Mucosa of rectum (tissue), 2 donors: Measurements from ENCODE around the gene PRKAB1.
"Not testable (repeated sequence)": the region's sequence is repeated elsewhere in the genome, so short reads cannot be mapped to it uniquely, and the experiment has no call there.

Experiments
- H3K27ac ChIP-seq, 2 donors: one replicate each; pipeline ENCODE4 v1.7.0; 2013; ENCODE audit warnings: inconsistent platforms in 2 of 2, low read depth in 2 of 2, low read length in 2 of 2
- H3K27me3 ChIP-seq, 2 donors: one replicate each; pipeline ENCODE4 v1.7.0; 2013; ENCODE audit warnings: low read length in 2 of 2; ENCODE audit not compliant: control insufficient read depth in 2 of 2, insufficient read depth in 2 of 2
- H3K36me3 ChIP-seq, 2 donors: one replicate each; pipeline ENCODE4 v1.7.0; 2013; ENCODE audit warnings: low read length in 2 of 2; ENCODE audit not compliant: control insufficient read depth in 2 of 2, insufficient read depth in 2 of 2
- H3K4me1 ChIP-seq, 2 donors: one replicate each; pipeline ENCODE4 v1.7.0; 2013; ENCODE audit warnings: low read length in 2 of 2, mild to moderate bottlenecking in 1 of 2; ENCODE audit not compliant: control insufficient read depth in 2 of 2, insufficient read depth in 2 of 2
- H3K4me3 ChIP-seq, 2 donors: one replicate each; pipeline ENCODE4 v1.7.0; 2013; ENCODE audit warnings: low read length in 2 of 2
- H3K9ac ChIP-seq, 2 donors: one replicate each; pipeline ENCODE4 v1.7.0; 2013; ENCODE audit warnings: low read length in 2 of 2, low read depth in 1 of 2, mild to moderate bottlenecking in 1 of 2
- H3K9me3 ChIP-seq, 2 donors: one replicate each; pipeline ENCODE4 v1.7.0; 2013; ENCODE audit warnings: low read length in 2 of 2; ENCODE audit not compliant: control insufficient read depth in 2 of 2
- donor health status: healthy.
- donor health status: Normal muscosa, but diverticular disease.

PRKAB1 gene

GRCh38 chr12:119631930-119632678 is 35.8 kb upstream of the PRKAB1 start:
- Histone ChIP-seq H3K9ac (no peak overlapping the region), H3K27me3 (peaks cover 0 to 2% of the 10 kb centered on the region in 2 donors), H3K27ac (no peak overlapping the region), H3K36me3 (no peaks in the 10 kb centered on the region), H3K9me3 (no peaks in the 10 kb centered on the region), H3K4me1 (no peaks in the 10 kb centered on the region), H3K4me3 (no peak overlapping the region)

GRCh38 chr12:119634743-119635142 is 33.2 kb upstream of the PRKAB1 start:
- H3K27me3 ChIP-seq, result peaks cover 0 to 2% of the 10 kb centered on the region in 2 donors
- H3K27ac ChIP-seq, result no peak overlapping the region
- H3K9ac ChIP-seq, result no peak overlapping the region
- no peaks in the 10 kb centered on the region for H3K36me3 ChIP-seq
- no peaks in the 10 kb centered on the region for H3K4me1 ChIP-seq
- H3K9me3 ChIP-seq, result no peaks in the 10 kb centered on the region
- H3K4me3 ChIP-seq, result no peak overlapping the region

GRCh38 chr12:119642986-119643385 is 24.9 kb upstream of the PRKAB1 start:
- Histone ChIP-seq H3K27ac (no peak overlapping the region), H3K36me3 (no peaks in the 10 kb centered on the region), H3K27me3 (no peaks in the 10 kb centered on the region)

GRCh38 chr12:119644930-119645329 is 23.0 kb upstream of the PRKAB1 start:
- Histone ChIP-seq H3K4me1 (no peaks in the 10 kb centered on the region), H3K9me3 (no peaks in the 10 kb centered on the region), H3K27me3 (no peaks in the 10 kb centered on the region), H3K9ac (no peak overlapping the region), H3K4me3 (no peak overlapping the region), H3K36me3 (no peaks in the 10 kb centered on the region), H3K27ac (no peak overlapping the region)

More at GRCh38 chr12:119642986-119643385, 24.9 kb upstream of the PRKAB1 start:
- Histone ChIP-seq H3K9ac (peak overlapping the region in 1 of 2 donors; percentile 8), H3K4me3 (no peak overlapping the region), H3K9me3 (no peaks in the 10 kb centered on the region), H3K4me1 (no peaks in the 10 kb centered on the region)

- no peak overlapping the region for H3K4me3 ChIP-seq
- H3K9ac ChIP-seq, result no peak overlapping the region
- H3K4me1 ChIP-seq, result no peaks in the 10 kb centered on the region
- no peaks in the 10 kb centered on the region for H3K36me3 ChIP-seq
- H3K9me3 ChIP-seq, result no peaks in the 10 kb centered on the region
- no peak overlapping the region for H3K27ac ChIP-seq
- H3K27me3 ChIP-seq, result no peaks in the 10 kb centered on the region
Measured at GRCh38 chr12:119645535-119646059, 22.3 kb upstream of the PRKAB1 start.

- Histone ChIP-seq H3K4me3 (no peak overlapping the region), H3K36me3 (no peaks in the 10 kb centered on the region), H3K9me3 (no peaks in the 10 kb centered on the region), H3K4me1 (no peaks in the 10 kb centered on the region), H3K27ac (no peak overlapping the region), H3K27me3 (no peaks in the 10 kb centered on the region), H3K9ac (no peak overlapping the region)
Measured at GRCh38 chr12:119649202-119649808, 18.6 kb upstream of the PRKAB1 start.

- Histone ChIP-seq H3K27ac (no peak overlapping the region), H3K9ac (no peak overlapping the region), H3K4me3 (no peak overlapping the region), H3K36me3 (no peaks in the 10 kb centered on the region), H3K4me1 (no peaks in the 10 kb centered on the region), H3K9me3 (no peaks in the 10 kb centered on the region), H3K27me3 (no peaks in the 10 kb centered on the region)
Measured at GRCh38 chr12:119652665-119653064, 15.3 kb upstream of the PRKAB1 start.

- H3K27me3 ChIP-seq, H3K4me3 ChIP-seq, H3K9ac ChIP-seq, H3K36me3 ChIP-seq, H3K4me1 ChIP-seq, H3K27ac ChIP-seq, H3K9me3 ChIP-seq: not testable (repeated sequence)
Measured at GRCh38 chr12:119657001-119657400, 10.9 kb upstream of the PRKAB1 start.

- not testable (repeated sequence) for H3K36me3 ChIP-seq, H3K27ac ChIP-seq, H3K9ac ChIP-seq, H3K4me3 ChIP-seq, H3K4me1 ChIP-seq, H3K27me3 ChIP-seq, H3K9me3 ChIP-seq
Measured at GRCh38 chr12:119658166-119658565, 9.8 kb upstream of the PRKAB1 start.

- Histone ChIP-seq H3K4me1 (no peaks in the 10 kb centered on the region), H3K27me3 (no peaks in the 10 kb centered on the region), H3K9me3 (no peaks in the 10 kb centered on the region), H3K27ac (peak overlapping the region in 1 of 2 donors; percentile 38), H3K36me3 (no peaks in the 10 kb centered on the region), H3K9ac (no peak overlapping the region), H3K4me3 (no peak overlapping the region)
Measured at GRCh38 chr12:119659289-119659897, 8.5 kb upstream of the PRKAB1 start.
